ENCODE results near the gene C17orf78. TPM values are rescaled to one million over a fixed set of nuclear protein-coding genes. Genes with fewer than 3 reads are reported as not detected.
"Not testable (repeated sequence)": the region's sequence is repeated elsewhere in the genome, so short reads cannot be mapped to it uniquely, and the experiment has no call there.

Gene C17orf78
- total RNA-seq, 2 donors from 2014 or later = not detected

DNA sequence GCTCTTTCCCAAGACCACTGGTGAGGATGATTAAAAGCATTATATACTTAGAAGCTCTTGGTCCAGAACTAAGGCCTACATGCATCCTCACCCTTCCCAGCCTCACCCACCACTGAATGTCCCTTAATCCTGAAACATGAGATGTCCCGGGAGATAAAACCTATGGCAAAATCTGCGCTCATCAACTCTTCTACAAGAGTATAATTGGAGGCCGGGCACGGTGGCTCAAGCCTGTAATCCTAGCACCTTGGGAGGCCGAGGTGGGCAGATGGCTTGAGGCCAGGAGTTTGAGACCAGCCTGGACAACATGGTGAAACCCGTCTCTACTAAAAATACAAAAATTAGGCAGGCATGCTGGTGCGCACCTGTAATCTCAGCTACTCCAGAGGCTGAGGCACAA lies 17.6 kb downstream of the C17orf78 start:
- H3K4me1 ChIP-seq (ENCODE audit: control insufficient read depth, insufficient read depth, low read length) = peaks cover 3% of the 10 kb centered on the region
- H3K9me3 ChIP-seq (ENCODE audit: control insufficient read depth, low read length) = no peaks in the 10 kb centered on the region
- Mint-ChIP-seq H3K36me3 (ENCODE audit: low read depth) (no peaks in the 10 kb centered on the region), H3K4me1 (peaks cover 5% of the 10 kb centered on the region), H3K27me3 (ENCODE audit: insufficient read depth) (no peaks in the 10 kb centered on the region), H3K4me3 (no peak overlapping the region), H3K9me3 (no peaks in the 10 kb centered on the region), H3K27ac (no peak overlapping the region)
- no peak for DNase-seq
- H3K27me3 ChIP-seq (ENCODE audit: control insufficient read depth, insufficient read depth, low read length, poor library complexity, severe bottlenecking) = no peaks in the 10 kb centered on the region
- H3K4me3 ChIP-seq (ENCODE audit: low read length) = no peak overlapping the region
- 94% methylated on average over 5 to 7 of the region's 7 CpGs for WGBS, 2 experiments (ENCODE audit: insufficient coverage in 1 of 2, insufficient read length in 1 of 2)
- TF ChIP-seq, protein P1, sequence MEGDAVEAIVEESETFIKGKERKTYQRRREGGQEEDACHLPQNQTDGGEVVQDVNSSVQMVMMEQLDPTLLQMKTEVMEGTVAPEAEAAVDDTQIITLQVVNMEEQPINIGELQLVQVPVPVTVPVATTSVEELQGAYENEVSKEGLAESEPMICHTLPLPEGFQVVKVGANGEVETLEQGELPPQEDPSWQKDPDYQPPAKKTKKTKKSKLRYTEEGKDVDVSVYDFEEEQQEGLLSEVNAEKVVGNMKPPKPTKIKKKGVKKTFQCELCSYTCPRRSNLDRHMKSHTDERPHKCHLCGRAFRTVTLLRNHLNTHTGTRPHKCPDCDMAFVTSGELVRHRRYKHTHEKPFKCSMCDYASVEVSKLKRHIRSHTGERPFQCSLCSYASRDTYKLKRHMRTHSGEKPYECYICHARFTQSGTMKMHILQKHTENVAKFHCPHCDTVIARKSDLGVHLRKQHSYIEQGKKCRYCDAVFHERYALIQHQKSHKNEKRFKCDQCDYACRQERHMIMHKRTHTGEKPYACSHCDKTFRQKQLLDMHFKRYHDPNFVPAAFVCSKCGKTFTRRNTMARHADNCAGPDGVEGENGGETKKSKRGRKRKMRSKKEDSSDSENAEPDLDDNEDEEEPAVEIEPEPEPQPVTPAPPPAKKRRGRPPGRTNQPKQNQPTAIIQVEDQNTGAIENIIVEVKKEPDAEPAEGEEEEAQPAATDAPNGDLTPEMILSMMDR (conservative IDR thresholded peaks at IDR 0.05) = no peak
- no peak overlapping the region for H3K27ac ChIP-seq (ENCODE audit: low read depth, low read length)
- H3K9ac ChIP-seq (ENCODE audit: extremely low read depth, low read length, poor library complexity, severe bottlenecking) = no peak overlapping the region
- H3K36me3 ChIP-seq (ENCODE audit: control insufficient read depth, insufficient read depth, low read length) = no peaks in the 10 kb centered on the region

DNA sequence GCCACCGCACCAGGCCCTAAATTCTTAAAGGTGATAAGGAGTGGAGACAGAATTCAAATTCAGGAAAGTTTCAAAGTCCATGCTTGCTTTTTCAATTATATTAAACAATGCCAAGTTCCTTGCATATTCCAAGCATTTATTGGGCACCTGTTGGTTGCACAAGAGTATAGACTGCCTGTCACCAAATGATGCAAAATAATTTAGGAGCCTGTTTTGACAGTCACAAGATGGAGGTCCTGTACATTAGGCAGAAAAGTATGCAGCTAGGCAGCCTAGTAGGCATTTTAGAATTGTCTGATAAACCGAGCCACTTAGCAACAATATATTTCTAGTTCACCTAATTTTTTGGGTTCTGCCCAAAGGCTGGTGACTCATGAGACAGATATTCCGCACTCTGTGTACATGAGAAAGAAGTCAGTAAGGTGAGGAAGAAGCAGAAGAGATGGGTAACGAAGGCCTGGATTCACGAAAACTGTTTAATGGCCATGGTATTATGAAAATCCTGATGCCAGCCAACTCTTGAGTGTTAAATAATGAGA lies 23.5 kb downstream of the C17orf78 start:
- H3K9me3 Mint-ChIP-seq = no peaks in the 10 kb centered on the region
- Histone ChIP-seq H3K9me3 (ENCODE audit: control insufficient read depth, low read length) (no peaks in the 10 kb centered on the region), H3K4me3 (ENCODE audit: low read length) (no peak overlapping the region), H3K9ac (ENCODE audit: extremely low read depth, low read length, poor library complexity, severe bottlenecking) (no peak overlapping the region), H3K27ac (ENCODE audit: low read depth, low read length) (no peak overlapping the region), H3K4me1 (ENCODE audit: control insufficient read depth, insufficient read depth, low read length) (no peaks in the 10 kb centered on the region), H3K27me3 (ENCODE audit: control insufficient read depth, insufficient read depth, low read length, poor library complexity, severe bottlenecking) (no peaks in the 10 kb centered on the region), H3K36me3 (ENCODE audit: control insufficient read depth, insufficient read depth, low read length) (no peaks in the 10 kb centered on the region)
- H3K4me3 Mint-ChIP-seq = no peak overlapping the region
- DNase-seq = no peak
- H3K36me3 Mint-ChIP-seq (ENCODE audit: low read depth) = peaks cover 3% of the 10 kb centered on the region
- H3K27ac Mint-ChIP-seq = no peak overlapping the region
- no peaks in the 10 kb centered on the region for H3K4me1 Mint-ChIP-seq
- WGBS, 2 experiments (ENCODE audit: insufficient coverage in 1 of 2, insufficient read length in 1 of 2) = 93 to 98% methylated on average over 5 of the region's 5 CpGs
- H3K27me3 Mint-ChIP-seq (ENCODE audit: insufficient read depth) = no peaks in the 10 kb centered on the region
- TF ChIP-seq, protein P1 (conservative IDR thresholded peaks at IDR 0.05) = no peak

DNA sequence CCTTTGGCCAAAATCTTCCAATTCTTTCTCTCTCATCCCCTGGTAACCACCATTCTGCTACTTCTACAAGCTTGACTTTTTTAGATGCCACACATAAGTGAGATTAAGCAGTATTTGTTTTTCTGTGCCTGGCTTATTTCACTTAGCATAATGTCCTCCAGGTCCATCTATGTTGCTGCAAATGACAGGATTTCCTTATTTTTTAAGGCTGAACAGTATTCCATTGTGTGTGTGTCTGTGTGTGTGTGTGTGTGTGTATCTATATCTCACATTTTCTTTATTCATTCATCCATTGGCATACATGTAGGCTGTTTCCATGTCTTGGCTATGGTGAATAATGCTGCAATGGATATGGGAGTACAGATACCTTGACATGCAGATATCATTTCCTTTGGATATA lies 24.7 kb downstream of the C17orf78 start:
- H3K27ac Mint-ChIP-seq = no peak overlapping the region
- H3K4me3 Mint-ChIP-seq = no peak overlapping the region

DNA sequence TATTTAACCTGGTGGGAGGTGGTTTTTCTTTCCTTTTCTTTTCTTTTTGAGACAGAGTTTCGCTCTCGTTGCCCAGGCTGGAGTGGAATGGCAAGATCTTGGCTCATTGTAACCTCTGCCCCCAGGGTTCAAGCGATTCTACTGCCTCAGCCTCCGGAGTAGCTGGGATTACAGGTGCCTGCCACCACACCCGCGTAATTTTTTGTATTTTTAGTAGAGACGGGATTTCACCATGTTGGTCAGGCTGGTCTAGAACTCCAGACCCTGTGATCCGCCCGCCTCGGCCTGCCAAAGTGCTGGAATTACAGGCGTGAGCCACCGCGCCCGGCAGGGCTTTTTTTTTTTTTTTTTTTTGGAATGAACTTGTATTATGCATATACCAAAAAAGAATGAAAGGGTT lies 29.7 kb downstream of the C17orf78 start:
- H3K27me3 ChIP-seq (ENCODE audit: control insufficient read depth, insufficient read depth, low read length, poor library complexity, severe bottlenecking); H3K27ac Mint-ChIP-seq; H3K27ac ChIP-seq (ENCODE audit: low read depth, low read length); H3K9me3 ChIP-seq (ENCODE audit: control insufficient read depth, low read length); H3K4me1 ChIP-seq (ENCODE audit: control insufficient read depth, insufficient read depth, low read length); H3K9me3 Mint-ChIP-seq; H3K27me3 Mint-ChIP-seq (ENCODE audit: insufficient read depth); DNase-seq: not testable (repeated sequence)
- H3K4me1 Mint-ChIP-seq = peaks cover 15% of the 10 kb centered on the region
- Histone ChIP-seq H3K36me3 (ENCODE audit: control insufficient read depth, insufficient read depth, low read length) (peaks cover 12% of the 10 kb centered on the region), H3K4me3 (ENCODE audit: low read length) (peak overlapping the region; percentile 93), H3K9ac (ENCODE audit: extremely low read depth, low read length, poor library complexity, severe bottlenecking) (peak overlapping the region; percentile 68)
- peaks cover 14% of the 10 kb centered on the region for H3K36me3 Mint-ChIP-seq (ENCODE audit: low read depth)
- H3K4me3 Mint-ChIP-seq = peak overlapping the region; percentile 98
- 80% methylated on average over 14 of the region's 14 CpGs; no CpG with 5 or more reads in 1 of the 2 experiments for WGBS, 2 experiments (ENCODE audit: insufficient coverage in 1 of 2, insufficient read length in 1 of 2)

More for the DNA sequence above, 24.7 kb downstream of the C17orf78 start:
- no peaks in the 10 kb centered on the region for H3K9me3 Mint-ChIP-seq
- H3K9me3 ChIP-seq (ENCODE audit: control insufficient read depth, low read length) = no peaks in the 10 kb centered on the region
- no peaks in the 10 kb centered on the region for H3K27me3 ChIP-seq (ENCODE audit: control insufficient read depth, insufficient read depth, low read length, poor library complexity, severe bottlenecking)
- H3K4me1 ChIP-seq (ENCODE audit: control insufficient read depth, insufficient read depth, low read length) = no peaks in the 10 kb centered on the region
- H3K27ac ChIP-seq (ENCODE audit: low read depth, low read length) = no peak overlapping the region
- H3K4me1 Mint-ChIP-seq = peaks cover 8% of the 10 kb centered on the region
- H3K36me3 ChIP-seq (ENCODE audit: control insufficient read depth, insufficient read depth, low read length) = peaks cover 4% of the 10 kb centered on the region
- TF ChIP-seq, protein P1 (conservative IDR thresholded peaks at IDR 0.05) = no peak
- H3K4me3 ChIP-seq (ENCODE audit: low read length) = no peak overlapping the region
- H3K9ac ChIP-seq (ENCODE audit: extremely low read depth, low read length, poor library complexity, severe bottlenecking) = no peak overlapping the region
- H3K27me3 Mint-ChIP-seq (ENCODE audit: insufficient read depth) = no peaks in the 10 kb centered on the region
- H3K36me3 Mint-ChIP-seq (ENCODE audit: low read depth) = peaks cover 6% of the 10 kb centered on the region
- no peak for DNase-seq

Measured in endodermal cell (in vitro differentiated cells).